GM21423 (cell line): ENCODE data around the gene MAT1A.

Experiments
- ATAC-seq: cut with Tn5 transposase; IDR thresholded peaks from one replicate; pipeline ENCODE4 v1.9.1; 2021; ENCODE audit warnings: mild to moderate bottlenecking, moderate library complexity; ENCODE audit not compliant: unreplicated experiment

Gene MAT1A

GRCh38 chr10:80283119-80283518 lies 6.3 kb downstream of the MAT1A start:
- ATAC-seq = no peak

- ATAC-seq = no peak
Measured at GRCh38 chr10:80281784-80282765, 7.4 kb downstream of the MAT1A start.

- no peak for ATAC-seq
Measured at GRCh38 chr10:80281292-80281691, 8.2 kb downstream of the MAT1A start.

GRCh38 chr10:80280071-80280800 lies 9.2 kb downstream of the MAT1A start:
- no peak for ATAC-seq

GRCh38 chr10:80279146-80279545 lies 10.3 kb downstream of the MAT1A start:
- ATAC-seq = no peak

- ATAC-seq = no peak
Measured at GRCh38 chr10:80278480-80278879, 11.0 kb downstream of the MAT1A start.

GRCh38 chr10:80277567-80278250 lies 11.7 kb downstream of the MAT1A start:
- no peak for ATAC-seq

- no peak for ATAC-seq
Measured at GRCh38 chr10:80277016-80277415, 12.4 kb downstream of the MAT1A start.

- ATAC-seq = no peak
Measured at GRCh38 chr10:80276335-80276734, 13.1 kb downstream of the MAT1A start.

GRCh38 chr10:80275756-80276155 lies 13.7 kb downstream of the MAT1A start:
- no peak for ATAC-seq

- no peak for ATAC-seq
Measured at GRCh38 chr10:80275135-80275498, 14.3 kb downstream of the MAT1A start.

- ATAC-seq = no peak
Measured at GRCh38 chr10:80274396-80275134, 14.9 kb downstream of the MAT1A start.

GRCh38 chr10:80273523-80274170 lies 15.8 kb downstream of the MAT1A start:
- no peak for ATAC-seq

GRCh38 chr10:80272793-80273522 lies 16.5 kb downstream of the MAT1A start:
- no peak for ATAC-seq

- ATAC-seq = no peak
Measured at GRCh38 chr10:80271416-80271815, 18.0 kb downstream of the MAT1A start.

- ATAC-seq = no peak
Measured at GRCh38 chr10:80270887-80271286, 18.6 kb downstream of the MAT1A start.

- no peak for ATAC-seq
Measured at GRCh38 chr10:80268938-80269588, 20.4 kb downstream of the MAT1A start.

- no peak for ATAC-seq
Measured at GRCh38 chr10:80268266-80268665, 21.2 kb downstream of the MAT1A start.

GRCh38 chr10:80266513-80266863 lies 23.0 kb downstream of the MAT1A start:
- no peak for ATAC-seq
